MM.1S (cell line): ENCODE results near the gene OSBP2.

Experiments
- DNase-seq: peaks from one replicate; pipeline ENCODE4 v3.0.0-alpha.2; 2015
- H2AFZ ChIP-seq: fragments of 300-600 bp; sonication (generic); 2 replicates; pipeline ENCODE4 v1.6.0; 2016; ENCODE audit warnings: antibody characterized with exemption, low read length
- H3F3A ChIP-seq: fragments of 300-600 bp; sonication (generic); 2 replicates; pipeline ENCODE4 v1.6.1; 2016; ENCODE audit warnings: mild to moderate bottlenecking, antibody characterized with exemption, low read length, moderate library complexity, mixed read lengths; ENCODE audit not compliant: insufficient read depth
- H3K27ac ChIP-seq: fragments of 300-600 bp; sonication (generic); 2 replicates; pipeline ENCODE4 v1.5.1; 2016; ENCODE audit warnings: mild to moderate bottlenecking, low read length
- H3K27me3 ChIP-seq: fragments of 300-600 bp; sonication (generic); replicated peaks from 2 replicates; pipeline ENCODE4 v1.6.0; 2016; ENCODE audit warnings: low read length; ENCODE audit not compliant: insufficient read depth
- H3K36me3 ChIP-seq: fragments of 300-600 bp; sonication (generic); replicated peaks from 2 replicates; pipeline ENCODE4 v1.6.1; 2016; ENCODE audit warnings: mild to moderate bottlenecking, low read length, mixed read lengths; ENCODE audit not compliant: insufficient read depth
- H3K4me1 ChIP-seq: fragments of 300-600 bp; sonication (generic); 2 replicates; pipeline ENCODE4 v1.6.1; 2016; ENCODE audit warnings: low read length, mixed read lengths
- H3K4me2 ChIP-seq: fragments of 300-600 bp; sonication (generic); 2 replicates; pipeline ENCODE4 v1.6.0; 2016; ENCODE audit warnings: low read depth, low read length
- H3K4me3 ChIP-seq: fragments of 300-600 bp; sonication (generic); 2 replicates; pipeline ENCODE4 v1.5.1; 2016; ENCODE audit warnings: low read length, mixed read lengths
- H3K79me2 ChIP-seq: fragments of 300-600 bp; sonication (generic); 2 replicates; pipeline ENCODE4 v1.6.1; 2016; ENCODE audit warnings: mixed run types, low read length, mixed read lengths
- H3K9ac ChIP-seq: fragments of 300-600 bp; sonication (generic); 2 replicates; pipeline ENCODE4 v1.6.1; 2016; ENCODE audit warnings: low read length, mixed read lengths
- H3K9me2 ChIP-seq: fragments of 300-600 bp; sonication (generic); replicated peaks from 2 replicates; pipeline ENCODE4 v1.6.1; 2016; ENCODE audit warnings: mild to moderate bottlenecking, low read length, mixed read lengths; ENCODE audit not compliant: insufficient read depth
- H3K9me3 ChIP-seq: fragments of 300-600 bp; sonication (generic); replicated peaks from 2 replicates; pipeline ENCODE4 v1.6.1; 2016; ENCODE audit warnings: mild to moderate bottlenecking, low read length, mixed read lengths; ENCODE audit not compliant: insufficient read depth
- H4K20me1 ChIP-seq: fragments of 300-600 bp; sonication (generic); 2 replicates; pipeline ENCODE4 v1.6.1; 2016; ENCODE audit warnings: mild to moderate bottlenecking, low read length, moderate library complexity, mixed read lengths; ENCODE audit not compliant: insufficient read depth
- EZH2 ChIP-seq: fragments of 300-600 bp; sonication (generic); optimal IDR thresholded peaks from 2 replicates; pipeline ENCODE3; 2017; ENCODE audit warnings: low read depth, mild to moderate bottlenecking, antibody characterized with exemption, low read length, mixed read lengths
- EZH2phosphoT487 ChIP-seq: fragments of 300-600 bp; sonication (generic); IDR thresholded peaks from 2 replicates; pipeline ENCODE4 v1.6.1; 2018; ENCODE audit warnings: antibody characterized with exemption, low read length
- TF ChIP-seq, protein P1 (sequence below): fragments of 300-600 bp; sonication (generic); IDR thresholded peaks from 2 replicates; pipeline ENCODE4 v1.5.1; 2016; ENCODE audit warnings: antibody characterized with exemption, low read length, mixed read lengths

OSBP2 gene

DNA sequence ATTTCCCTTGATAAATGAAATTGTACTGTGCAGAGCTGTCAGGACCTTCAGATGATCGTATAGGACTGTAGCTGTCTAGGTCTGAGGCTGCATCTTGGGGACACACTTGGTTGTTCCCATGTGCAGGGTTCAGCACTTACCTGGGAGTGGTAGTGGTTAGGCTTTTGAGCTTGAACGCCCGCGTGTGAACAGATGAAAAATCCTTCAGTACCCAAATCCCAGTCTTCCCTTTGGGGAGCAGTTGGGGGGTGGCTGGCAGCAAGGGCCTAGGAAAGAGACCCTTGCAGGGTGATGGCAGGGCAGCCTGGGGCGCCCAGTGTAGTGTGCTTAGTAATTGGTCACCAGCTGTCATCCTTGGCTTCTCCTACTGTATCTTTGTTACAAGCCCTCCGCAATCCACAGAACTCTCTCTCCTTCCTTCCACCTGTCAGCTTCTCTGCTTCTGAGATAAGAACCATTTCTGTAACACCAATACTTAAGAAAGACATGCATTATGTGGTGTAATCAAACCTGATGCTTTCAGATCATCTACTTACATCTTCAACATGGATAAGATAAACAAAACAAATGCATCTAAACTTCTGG, 209.3 kb downstream of the OSBP2 start:
- Histone ChIP-seq H3F3A (no peaks in the 10 kb centered on the region), H3K79me2 (no peaks in the 10 kb centered on the region), H3K27me3 (no peaks in the 10 kb centered on the region), H3K9me2 (no peaks in the 10 kb centered on the region), H3K36me3 (no peaks in the 10 kb centered on the region), H3K9me3 (no peaks in the 10 kb centered on the region), H3K4me2 (no peak overlapping the region), H3K27ac (no peak overlapping the region), H3K4me1 (peaks cover 3% of the 10 kb centered on the region; the same call in 1 of the 2 replicates), H3K9ac (no peak overlapping the region), H2AFZ (no peak overlapping the region), H3K4me3 (no peak overlapping the region), H4K20me1 (no peaks in the 10 kb centered on the region)
- no peak for DNase-seq
- TF ChIP-seq EZH2 = no peak
- no peak for TF ChIP-seq EZH2phosphoT487
- TF ChIP-seq, protein P1, sequence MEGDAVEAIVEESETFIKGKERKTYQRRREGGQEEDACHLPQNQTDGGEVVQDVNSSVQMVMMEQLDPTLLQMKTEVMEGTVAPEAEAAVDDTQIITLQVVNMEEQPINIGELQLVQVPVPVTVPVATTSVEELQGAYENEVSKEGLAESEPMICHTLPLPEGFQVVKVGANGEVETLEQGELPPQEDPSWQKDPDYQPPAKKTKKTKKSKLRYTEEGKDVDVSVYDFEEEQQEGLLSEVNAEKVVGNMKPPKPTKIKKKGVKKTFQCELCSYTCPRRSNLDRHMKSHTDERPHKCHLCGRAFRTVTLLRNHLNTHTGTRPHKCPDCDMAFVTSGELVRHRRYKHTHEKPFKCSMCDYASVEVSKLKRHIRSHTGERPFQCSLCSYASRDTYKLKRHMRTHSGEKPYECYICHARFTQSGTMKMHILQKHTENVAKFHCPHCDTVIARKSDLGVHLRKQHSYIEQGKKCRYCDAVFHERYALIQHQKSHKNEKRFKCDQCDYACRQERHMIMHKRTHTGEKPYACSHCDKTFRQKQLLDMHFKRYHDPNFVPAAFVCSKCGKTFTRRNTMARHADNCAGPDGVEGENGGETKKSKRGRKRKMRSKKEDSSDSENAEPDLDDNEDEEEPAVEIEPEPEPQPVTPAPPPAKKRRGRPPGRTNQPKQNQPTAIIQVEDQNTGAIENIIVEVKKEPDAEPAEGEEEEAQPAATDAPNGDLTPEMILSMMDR = no peak

DNA sequence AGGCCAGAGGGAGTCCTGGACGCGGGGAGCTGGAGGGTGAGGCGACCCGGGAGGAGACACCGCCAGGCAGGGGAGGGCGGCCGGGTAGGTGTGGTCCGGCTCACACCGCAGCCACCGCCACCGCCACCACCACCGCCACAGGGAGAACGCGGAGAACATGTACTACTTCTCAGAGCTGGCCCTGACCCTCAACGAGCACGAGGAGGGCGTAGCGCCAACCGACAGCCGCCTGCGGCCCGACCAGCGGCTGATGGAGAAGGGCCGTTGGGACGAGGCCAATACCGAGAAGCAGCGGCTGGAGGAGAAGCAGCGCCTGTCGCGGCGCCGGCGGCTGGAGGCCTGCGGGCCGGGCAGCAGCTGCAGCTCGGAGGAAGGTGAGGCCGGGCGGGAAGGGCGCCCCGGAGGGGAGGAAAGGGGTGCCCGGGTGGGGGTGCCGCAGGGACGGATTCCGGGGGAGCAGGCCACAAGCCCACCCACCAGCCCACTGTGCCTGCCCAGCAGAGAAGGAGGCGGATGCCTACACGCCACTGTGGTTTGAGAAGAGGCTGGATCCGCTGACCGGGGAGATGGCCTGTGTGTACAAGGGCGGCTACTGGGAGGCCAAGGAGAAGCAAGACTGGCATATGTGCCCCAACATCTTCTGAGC, 211.1 kb downstream of the OSBP2 start:
- TF ChIP-seq EZH2 (no peak), EZH2phosphoT487 (no peak)
- TF ChIP-seq, protein P1 = no peak
- DNase-seq = no peak
- H3K4me1 ChIP-seq = peaks cover 3% of the 10 kb centered on the region; the same call in 1 of the 2 replicates
- no peak overlapping the region for H2AFZ ChIP-seq
- no peak overlapping the region for H3K4me2 ChIP-seq
- H3F3A ChIP-seq = no peaks in the 10 kb centered on the region
- no peak overlapping the region for H3K27ac ChIP-seq
- no peaks in the 10 kb centered on the region for H4K20me1 ChIP-seq
- no peak overlapping the region for H3K4me3 ChIP-seq
- H3K9me2 ChIP-seq = no peaks in the 10 kb centered on the region
- H3K9ac ChIP-seq = no peak overlapping the region
- H3K36me3 ChIP-seq = no peaks in the 10 kb centered on the region
- H3K79me2 ChIP-seq = no peaks in the 10 kb centered on the region
- no peaks in the 10 kb centered on the region for H3K9me3 ChIP-seq
- H3K27me3 ChIP-seq = no peaks in the 10 kb centered on the region

DNA sequence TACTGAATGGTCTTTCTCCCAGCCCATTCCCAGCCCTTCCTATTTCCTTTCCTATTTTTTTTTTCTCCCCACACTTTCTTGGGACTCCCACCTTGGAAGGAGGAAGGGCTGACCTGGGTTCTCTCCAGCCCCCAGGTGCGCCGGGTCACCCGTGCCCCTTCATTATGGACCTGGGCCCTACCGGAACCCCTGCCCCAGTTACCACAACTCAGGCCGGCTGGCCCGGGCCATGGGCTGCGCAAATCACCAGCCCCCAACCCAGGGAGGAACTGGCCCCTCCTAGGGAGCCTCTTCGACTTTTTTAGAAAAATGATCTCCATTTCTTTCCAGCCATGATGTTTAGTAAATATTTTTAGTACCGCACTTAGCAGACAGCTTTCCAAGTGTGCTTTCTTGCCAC, 211.7 kb downstream of the OSBP2 start:
- Histone ChIP-seq H3K9me2 (no peaks in the 10 kb centered on the region), H3K27me3 (no peaks in the 10 kb centered on the region), H3K4me3 (no peak overlapping the region), H3K36me3 (no peaks in the 10 kb centered on the region), H3F3A (no peaks in the 10 kb centered on the region), H2AFZ (no peak overlapping the region), H3K9ac (no peak overlapping the region), H3K79me2 (no peaks in the 10 kb centered on the region), H3K4me1 (peaks cover 3% of the 10 kb centered on the region; the same call in 1 of the 2 replicates), H3K9me3 (no peaks in the 10 kb centered on the region), H4K20me1 (no peaks in the 10 kb centered on the region), H3K27ac (no peak overlapping the region), H3K4me2 (no peak overlapping the region)
- DNase-seq = no peak
- TF ChIP-seq EZH2 (no peak), EZH2phosphoT487 (no peak)
- TF ChIP-seq, protein P1 = no peak
